Lung (tissue), 12 donors: ENCODE results near the gene IGDCC3. TPM values are rescaled to one million over a fixed set of nuclear protein-coding genes. Genes with fewer than 3 reads are reported as not detected.

ENCODE experiments used
- ATAC-seq: fragments of 200-7000 bp; cut with Tn5 transposase; one replicate; pipeline ENCODE4 v1.9.1; 2020; ENCODE audit warnings: moderate number of reproducible peaks; ENCODE audit not compliant: insufficient read depth, low FRiP score
- DNase-seq, 3 donors: peaks; one replicate each; pipeline ENCODE4 v3.0.0-alpha.2; 2013 to 2017
- H3K27ac ChIP-seq, 2 donors: one replicate each; pipeline ENCODE4 v1.5.1; 2013; ENCODE audit warnings: mild to moderate bottlenecking in 2 of 2, moderate library complexity in 2 of 2, control low read depth in 1 of 2, inconsistent platforms in 1 of 2, low read depth in 1 of 2, low read length in 1 of 2
- H3K27me3 ChIP-seq, 3 donors: one replicate each; pipeline ENCODE4 v1.5.1; 2013; ENCODE audit warnings: low read length in 2 of 3; ENCODE audit not compliant: control insufficient read depth in 3 of 3, insufficient read depth in 3 of 3
- H3K36me3 ChIP-seq, 4 donors: one replicate each; pipeline ENCODE4 v1.5.1; 2013; ENCODE audit warnings: low read length in 4 of 4, mild to moderate bottlenecking in 1 of 4, moderate library complexity in 1 of 4; ENCODE audit not compliant: control insufficient read depth in 4 of 4, insufficient read depth in 4 of 4
- H3K4me1 ChIP-seq, 5 donors: one replicate each; pipeline ENCODE4 v1.5.1; 2013; ENCODE audit warnings: low read length in 5 of 5, mild to moderate bottlenecking in 2 of 5, moderate library complexity in 1 of 5; ENCODE audit not compliant: control insufficient read depth in 5 of 5, insufficient read depth in 5 of 5
- H3K4me3 ChIP-seq: one replicate; pipeline ENCODE4 v1.5.1; 2013; ENCODE audit warnings: mild to moderate bottlenecking, control low read depth, moderate library complexity
- H3K9ac ChIP-seq, 2 donors: one replicate each; pipeline ENCODE4 v1.5.1; 2013; ENCODE audit warnings: low read length in 2 of 2, control low read depth in 1 of 2; ENCODE audit not compliant: insufficient read depth in 1 of 2
- H3K9me3 ChIP-seq, 4 donors: one replicate each; pipeline ENCODE4 v1.5.1; 2013; ENCODE audit warnings: low read length in 3 of 4, mild to moderate bottlenecking in 1 of 4, moderate library complexity in 1 of 4; ENCODE audit not compliant: control insufficient read depth in 4 of 4, insufficient read depth in 3 of 4
- WGBS, 2 donors: extraction: QIAGEN DNeasy Blood & Tissue Kit; methylation state at CpG; one replicate each; pipeline ENCODE4 v1.1.7; 2013; 5-methylcytosine and 5-hydroxymethylcytosine counted together
- polyA plus RNA-seq, 2 donors: library from polyadenylated mRNA; stranded (reverse); fragments of 200-250 nt; gene quantifications; one replicate each; pipeline ENCODE4 v1.2.1, GENCODE V29; 2013
- total RNA-seq, 2 donors: library from RNA; depleted of rRNA in 1 of 2; stranded (reverse); fragments of >200 nt in 1 of 2; gene quantifications; one replicate each; pipeline ENCODE4 v1.2.1, GENCODE V29; 2014 to 2021
- TF ChIP-seq, protein P1 (sequence below): IDR thresholded peaks from 2 replicates; pipeline ENCODE4 v1.5.1; 2012; ENCODE audit warnings: mild to moderate bottlenecking; ENCODE audit errors: control extremely low read depth, extremely low read depth
- donor health status: control.
- donor health status: control.
- donor health status: Bipolar disorder and iron deficiency.
- donor health status: healthy.
- donor health status: DM: yes; HTN: yes; CAD: no.

Gene IGDCC3
- total and polyA plus RNA-seq, 4 donors, result 0.09 to 1.3 TPM; not detected in 2

DNA sequence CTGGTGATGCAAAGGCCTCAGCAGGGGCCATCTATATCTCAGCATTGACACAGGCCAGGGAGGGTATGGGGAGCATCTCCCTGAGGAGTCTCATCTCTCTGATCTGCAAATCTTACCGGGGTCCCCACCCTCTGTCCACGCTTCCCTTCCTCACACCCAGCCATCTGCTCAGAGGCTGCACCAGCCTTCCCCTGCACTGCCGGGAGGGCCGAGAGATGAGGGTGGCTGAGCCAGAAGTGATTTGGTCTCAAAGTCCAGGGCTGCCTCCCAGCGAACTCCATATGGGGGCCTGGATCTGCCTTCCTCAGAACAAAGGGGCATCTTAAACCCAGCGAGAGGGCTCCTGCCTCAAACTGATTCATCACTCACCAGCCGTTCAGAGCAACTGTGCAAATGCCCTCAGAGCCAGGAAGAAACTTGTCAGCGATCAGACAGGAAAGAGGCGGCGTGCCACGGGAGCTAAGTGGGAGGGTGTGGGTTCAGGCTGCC, 4.6 kb downstream of the IGDCC3 start:
- H3K9me3 ChIP-seq, result peaks cover 0 to 4% (median 0%) of the 10 kb centered on the region in 4 donors
- TF ChIP-seq, protein P1, sequence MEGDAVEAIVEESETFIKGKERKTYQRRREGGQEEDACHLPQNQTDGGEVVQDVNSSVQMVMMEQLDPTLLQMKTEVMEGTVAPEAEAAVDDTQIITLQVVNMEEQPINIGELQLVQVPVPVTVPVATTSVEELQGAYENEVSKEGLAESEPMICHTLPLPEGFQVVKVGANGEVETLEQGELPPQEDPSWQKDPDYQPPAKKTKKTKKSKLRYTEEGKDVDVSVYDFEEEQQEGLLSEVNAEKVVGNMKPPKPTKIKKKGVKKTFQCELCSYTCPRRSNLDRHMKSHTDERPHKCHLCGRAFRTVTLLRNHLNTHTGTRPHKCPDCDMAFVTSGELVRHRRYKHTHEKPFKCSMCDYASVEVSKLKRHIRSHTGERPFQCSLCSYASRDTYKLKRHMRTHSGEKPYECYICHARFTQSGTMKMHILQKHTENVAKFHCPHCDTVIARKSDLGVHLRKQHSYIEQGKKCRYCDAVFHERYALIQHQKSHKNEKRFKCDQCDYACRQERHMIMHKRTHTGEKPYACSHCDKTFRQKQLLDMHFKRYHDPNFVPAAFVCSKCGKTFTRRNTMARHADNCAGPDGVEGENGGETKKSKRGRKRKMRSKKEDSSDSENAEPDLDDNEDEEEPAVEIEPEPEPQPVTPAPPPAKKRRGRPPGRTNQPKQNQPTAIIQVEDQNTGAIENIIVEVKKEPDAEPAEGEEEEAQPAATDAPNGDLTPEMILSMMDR, result no peak
- peaks cover 0 to 13% (median 5%) of the 10 kb centered on the region in 4 donors for H3K36me3 ChIP-seq
- H3K9ac ChIP-seq, result no peak overlapping the region
- no peak for ATAC-seq
- 44 to 57% methylated on average over 11 of the region's 11 CpGs for WGBS, 2 donors
- no peak for DNase-seq
- no peak overlapping the region for H3K4me3 ChIP-seq
- H3K4me1 ChIP-seq, result peaks cover 0 to 33% (median 8%) of the 10 kb centered on the region in 5 donors
- H3K27ac ChIP-seq, result no peak overlapping the region
- H3K27me3 ChIP-seq, result no peaks in the 10 kb centered on the region

DNA sequence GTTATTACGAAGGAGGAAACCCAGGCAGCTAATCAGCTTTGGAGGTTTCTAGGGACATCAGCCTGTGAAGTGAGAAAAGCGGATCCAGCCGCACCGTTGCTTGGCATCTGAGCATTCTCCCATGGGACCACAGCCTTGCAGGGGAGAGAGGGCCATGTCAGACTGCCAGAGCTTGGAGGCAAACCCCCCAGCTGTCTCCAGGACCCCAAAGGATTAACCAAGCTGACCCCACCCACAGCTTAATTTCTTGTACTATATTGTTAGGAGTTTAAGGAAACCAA, 5.1 kb downstream of the IGDCC3 start:
- DNase-seq, result no peak
- 93 to 95% methylated on average over 4 of the region's 4 CpGs for WGBS, 2 donors
- no peak overlapping the region for H3K9ac ChIP-seq
- H3K9me3 ChIP-seq, result peaks cover 0 to 4% (median 0%) of the 10 kb centered on the region in 4 donors
- H3K4me3 ChIP-seq, result no peak overlapping the region
- no peak for ATAC-seq
- H3K36me3 ChIP-seq, result peaks cover 0 to 13% (median 5%) of the 10 kb centered on the region in 4 donors
- no peak overlapping the region for H3K27ac ChIP-seq
- TF ChIP-seq, protein P1, result no peak
- peaks cover 0 to 36% (median 10%) of the 10 kb centered on the region in 5 donors for H3K4me1 ChIP-seq
- H3K27me3 ChIP-seq, result no peaks in the 10 kb centered on the region

DNA sequence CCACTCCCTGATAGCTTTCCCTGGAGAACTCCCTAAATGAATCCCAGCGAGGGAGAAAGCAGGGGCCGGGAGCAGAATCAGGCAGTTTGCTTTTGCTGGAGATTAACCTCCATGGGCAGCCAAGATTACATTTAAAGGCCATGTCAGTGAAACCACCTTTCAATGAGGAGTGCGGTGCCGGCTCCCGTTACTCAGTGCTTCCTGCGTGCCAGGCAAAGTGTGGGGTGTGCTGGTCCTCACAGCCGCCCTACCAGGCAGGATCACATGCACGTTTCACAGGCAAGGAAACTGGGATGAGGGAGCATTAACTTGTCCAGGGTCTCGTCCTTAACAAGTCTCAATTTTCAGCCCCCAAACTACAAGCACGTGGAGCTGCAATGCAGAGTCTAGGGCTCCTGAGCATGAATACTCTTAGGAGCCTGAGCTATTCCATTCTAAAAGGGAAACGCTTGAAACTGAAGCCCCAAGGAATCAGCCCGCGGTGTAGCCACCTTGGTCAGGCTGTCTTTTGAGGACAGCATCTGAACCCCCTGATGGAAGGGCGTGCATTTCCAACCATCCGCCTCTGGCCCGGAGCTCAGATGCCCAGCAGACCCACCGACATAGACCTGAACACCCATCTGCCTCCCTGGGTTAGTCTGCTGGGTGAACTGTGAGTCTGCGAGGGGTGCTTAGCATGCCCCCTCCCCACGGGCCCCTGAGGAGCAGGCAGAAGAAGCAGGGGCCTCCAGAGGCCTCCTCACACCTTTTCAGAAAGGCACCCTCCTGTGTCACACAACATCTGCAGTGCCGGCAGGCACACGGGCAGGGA, 5.6 kb downstream of the IGDCC3 start:
- Histone ChIP-seq H3K36me3 (peaks cover 0 to 13% (median 5%) of the 10 kb centered on the region in 4 donors), H3K27me3 (no peaks in the 10 kb centered on the region), H3K9me3 (peaks cover 0 to 4% (median 0%) of the 10 kb centered on the region in 4 donors), H3K27ac (no peak overlapping the region), H3K4me3 (no peak overlapping the region), H3K4me1 (peaks cover 0 to 39% (median 6%) of the 10 kb centered on the region in 5 donors), H3K9ac (no peak overlapping the region)
- DNase-seq (no peak), ATAC-seq (no peak)
- TF ChIP-seq, protein P1, result no peak
- 90 to 94% methylated on average over 21 of the region's 21 CpGs for WGBS, 2 donors
